Vagina (tissue), 2 donors: ENCODE results near the gene CENPU. TPM values are rescaled to one million over a fixed set of nuclear protein-coding genes. Genes with fewer than 3 reads are reported as not detected.

Experiments
- DNase-seq, 2 donors: peaks; one replicate each; pipeline ENCODE4 v3.0.0-alpha.2; 2017; ENCODE audit errors: extremely low spot score in 2 of 2
- H3K27ac ChIP-seq: fragments of 200-600 bp; sonication (generic); one replicate; pipeline ENCODE4 v1.5.1; 2019
- H3K27me3 ChIP-seq: fragments of 200-600 bp; sonication (generic); one replicate; pipeline ENCODE4 v1.5.1; 2019
- H3K36me3 ChIP-seq, 2 donors: fragments of 200-600 bp; sonication (generic); one replicate each; pipeline ENCODE4 v1.5.1; 2017 to 2019
- H3K4me1 ChIP-seq: fragments of 200-600 bp; sonication (generic); one replicate; pipeline ENCODE4 v1.5.1; 2019
- H3K4me3 ChIP-seq, 2 donors: fragments of 200-600 bp; sonication (generic); 1 replicate in 1 of 2; 2 replicates in 1 of 2; pipeline ENCODE4 v1.5.1; 2016 to 2019
- H3K9me3 ChIP-seq: fragments of 200-600 bp; sonication (generic); one replicate; pipeline ENCODE4 v1.5.1; 2019
- CTCF ChIP-seq, 3 experiments: fragments of 450-650 bp in 2 of 3; fragments of 200-600 bp in 1 of 3; sonication (generic) in 1 of 3; IDR thresholded peaks; one replicate each; pipeline ENCODE4 v1.5.1; 2017 to 2019; ENCODE audit warnings: antibody characterized with exemption in 3 of 3, mild to moderate bottlenecking in 2 of 3, moderate library complexity in 2 of 3
- POLR2A ChIP-seq, 2 donors: fragments of 450-650 bp; IDR thresholded peaks; one replicate each; pipeline ENCODE4 v1.6.1; 2017; ENCODE audit warnings: antibody characterized with exemption in 2 of 2, mild to moderate bottlenecking in 2 of 2, moderate library complexity in 2 of 2
- POLR2AphosphoS5 ChIP-seq, 2 donors: sonication (generic); formaldehyde crosslinking; IDR thresholded peaks; one replicate each; pipeline ENCODE4 v1.9.0; 2017; ENCODE audit warnings: antibody characterized with exemption in 2 of 2, mild to moderate bottlenecking in 2 of 2, low read depth in 1 of 2; ENCODE audit not compliant: insufficient read depth in 1 of 2
- intact Hi-C: fragments of 100-400 bp; cut with DNase I; formaldehyde crosslinking; loops from one replicate; pipeline ENCODE4 v1.15.1; 2023
- total RNA-seq: library from RNA; depleted of rRNA; stranded (reverse); fragments of >200 nt; gene quantifications from one replicate; pipeline ENCODE4 v1.2.3, GENCODE V29; 2016

The CENPU gene
- total RNA-seq, 1 donor from 2014 or later, result 5.2 TPM

- Histone ChIP-seq H3K27me3 (no peaks in the 10 kb centered on the region), H3K36me3 (peaks cover 0 to 56% of the 10 kb centered on the region in 2 donors), H3K4me1 (peaks cover 16% of the 10 kb centered on the region), H3K27ac (no peak overlapping the region), H3K4me3 (no peak overlapping the region), H3K9me3 (no peaks in the 10 kb centered on the region)
- intact Hi-C loops, result no loop called here
- TF ChIP-seq CTCF (IDR thresholded peaks at IDR 0.05) (no peak), POLR2AphosphoS5 (IDR thresholded peaks at IDR 0.05; ENCODE audit: insufficient read depth in 1 of 2, low read depth in 1 of 2) (no peak), POLR2A (IDR thresholded peaks at IDR 0.05) (no peak)
- DNase-seq, result no peak
Observed at GRCh38 chr4:184760681-184761080, 26.8 kb upstream of the CENPU start.

- no peak overlapping the region for H3K4me3 ChIP-seq
- no peaks in the 10 kb centered on the region for H3K27me3 ChIP-seq
- peaks cover 23% of the 10 kb centered on the region for H3K4me1 ChIP-seq
- intact Hi-C loops, result no loop called here
- no peaks in the 10 kb centered on the region for H3K9me3 ChIP-seq
- H3K27ac ChIP-seq, result peak overlapping the region; percentile 1
- peaks cover 0 to 42% of the 10 kb centered on the region in 2 donors for H3K36me3 ChIP-seq
- no peak for DNase-seq
- TF ChIP-seq POLR2AphosphoS5 (IDR thresholded peaks at IDR 0.05; ENCODE audit: insufficient read depth in 1 of 2, low read depth in 1 of 2) (peak; percentile 18 to 66), CTCF (IDR thresholded peaks at IDR 0.05) (no peak), POLR2A (IDR thresholded peaks at IDR 0.05) (no peak)
Observed at GRCh38 chr4:184757810-184758209, 23.9 kb upstream of the CENPU start.

GRCh38 chr4:184756399-184756798 is 22.5 kb upstream of the CENPU start:
- Histone ChIP-seq H3K4me3 (no peak overlapping the region), H3K27me3 (no peaks in the 10 kb centered on the region), H3K9me3 (no peaks in the 10 kb centered on the region), H3K4me1 (peaks cover 15% of the 10 kb centered on the region), H3K27ac (peak overlapping the region; percentile 55), H3K36me3 (peaks cover 0 to 27% of the 10 kb centered on the region in 2 donors)
- DNase-seq, result no peak
- TF ChIP-seq POLR2A (IDR thresholded peaks at IDR 0.05) (no peak), CTCF (IDR thresholded peaks at IDR 0.05) (no peak), POLR2AphosphoS5 (IDR thresholded peaks at IDR 0.05; ENCODE audit: insufficient read depth in 1 of 2, low read depth in 1 of 2) (no peak)
- intact Hi-C loops, result no loop called here

DNA sequence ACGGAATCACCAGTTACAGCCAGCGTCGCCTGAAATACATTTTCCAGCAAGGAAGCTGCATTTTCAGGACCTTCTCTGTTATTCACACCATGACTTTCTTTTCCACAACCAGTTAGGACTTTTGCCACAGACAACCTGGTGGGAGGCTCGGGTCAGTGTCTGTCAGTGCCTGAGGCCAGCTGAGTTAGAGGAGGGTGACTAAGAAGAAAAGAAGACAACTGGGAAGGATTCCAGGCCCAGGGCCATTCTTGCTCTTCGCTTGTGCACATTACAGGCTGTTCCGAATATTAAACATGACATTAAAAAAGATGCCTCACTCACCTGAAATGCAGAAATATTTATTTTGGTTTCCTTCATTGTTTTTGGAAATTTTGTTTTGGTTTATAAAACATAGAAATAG is 21.4 kb upstream of the CENPU start:
- Histone ChIP-seq H3K27ac (peak overlapping the region; percentile 55), H3K36me3 (peaks cover 0 to 16% of the 10 kb centered on the region in 2 donors), H3K9me3 (no peaks in the 10 kb centered on the region), H3K4me3 (no peak overlapping the region), H3K27me3 (no peaks in the 10 kb centered on the region), H3K4me1 (peaks cover 15% of the 10 kb centered on the region)
- intact Hi-C loops, result no loop called here
- no peak for TF ChIP-seq POLR2A (IDR thresholded peaks at IDR 0.05)
- no peak for TF ChIP-seq POLR2AphosphoS5 (IDR thresholded peaks at IDR 0.05; ENCODE audit: insufficient read depth in 1 of 2, low read depth in 1 of 2)
- no peak for DNase-seq

DNA sequence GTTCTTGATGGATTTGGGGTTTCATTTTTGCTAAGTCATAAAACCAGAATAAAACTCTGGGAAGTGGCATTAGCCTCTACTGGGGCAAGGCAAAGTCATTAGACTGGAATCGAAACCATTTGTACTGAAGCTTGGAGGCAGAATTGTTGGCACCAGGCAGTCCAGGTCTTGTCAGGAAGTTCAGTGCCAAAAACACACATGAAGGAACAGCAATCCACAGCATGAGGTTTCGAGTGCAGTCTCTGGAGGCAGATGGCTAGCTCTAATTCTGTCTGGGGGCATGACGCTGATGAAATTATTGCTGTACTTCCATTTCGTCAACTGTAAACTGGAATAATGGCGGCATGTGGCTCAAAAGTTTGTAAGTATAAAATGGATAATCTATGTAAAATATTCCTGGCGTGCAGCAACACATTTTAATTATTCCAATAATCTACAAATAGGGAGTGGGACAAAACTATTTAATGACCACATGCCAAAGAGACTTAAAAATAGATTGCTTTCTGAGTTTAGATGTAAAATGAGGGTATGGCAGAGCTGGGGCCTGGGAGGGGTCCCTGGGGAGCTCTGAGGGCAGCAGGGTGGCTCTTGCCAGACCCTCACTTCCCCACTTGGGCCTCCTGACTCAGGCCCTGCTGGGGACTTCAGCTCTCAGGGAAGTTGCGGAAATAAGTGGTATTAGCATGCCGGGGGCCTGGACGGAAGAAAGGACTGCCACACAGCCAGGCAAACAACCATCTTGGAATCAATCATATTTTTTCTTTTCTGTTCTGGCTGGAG is 18.8 kb upstream of the CENPU start:
- no peaks in the 10 kb centered on the region for H3K27me3 ChIP-seq
- TF ChIP-seq POLR2AphosphoS5 (IDR thresholded peaks at IDR 0.05; ENCODE audit: insufficient read depth in 1 of 2, low read depth in 1 of 2) (no peak), CTCF (IDR thresholded peaks at IDR 0.05) (no peak), POLR2A (IDR thresholded peaks at IDR 0.05) (no peak)
- peaks cover 37% of the 10 kb centered on the region for H3K4me1 ChIP-seq
- no peak overlapping the region for H3K4me3 ChIP-seq
- no peaks in the 10 kb centered on the region for H3K9me3 ChIP-seq
- intact Hi-C loops, result no loop called here
- peaks cover 0 to 13% of the 10 kb centered on the region in 2 donors for H3K36me3 ChIP-seq
- no peak overlapping the region for H3K27ac ChIP-seq
- no peak for DNase-seq
